ENCODE measurements around the gene MED31. TPM values are rescaled to one million over a fixed set of nuclear protein-coding genes. Genes with fewer than 3 reads are reported as not detected.

MED31 gene
- total and polyA plus RNA-seq, 2 of the 4 experiments (the other 2 are of a cell fraction) = 5.6 to 11.6 TPM

DNA sequence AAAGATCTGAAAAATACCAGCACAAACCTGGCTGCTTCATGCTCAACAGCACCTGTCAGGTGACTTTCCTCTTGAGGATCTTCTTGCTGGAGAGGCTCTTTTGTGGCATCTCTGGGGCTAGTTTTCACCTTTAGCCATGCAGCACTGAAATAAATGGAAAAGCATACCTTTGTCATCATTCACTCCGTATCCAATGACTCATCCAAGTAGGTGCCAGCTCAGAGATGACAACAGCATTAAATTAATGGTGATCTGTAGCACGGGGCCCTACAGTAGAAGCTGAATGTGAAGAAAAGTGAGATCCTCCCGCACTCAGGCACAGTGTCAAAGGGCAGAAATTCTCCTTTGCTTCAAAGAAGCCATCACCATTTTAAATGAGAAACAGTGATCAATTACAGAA lies 43.1 kb downstream of the MED31 start:
- Histone ChIP-seq H2AK9ac (replicated peaks; ENCODE audit: low read depth, low read length, poor library complexity) (no peak overlapping the region), H4K8ac (ENCODE audit: low read depth in 2 of 2, low read length in 2 of 2) (no peak overlapping the region), H3K9me3 (ENCODE audit: control insufficient read depth, insufficient read depth, low read length) (no peaks in the 10 kb centered on the region), H2BK15ac (ENCODE audit: low read depth, low read length) (no peak overlapping the region), H3K18ac (ENCODE audit: low read depth, low read length) (no peak overlapping the region), H3K23ac (ENCODE audit: low read depth, low read length) (no peak overlapping the region), H2AK5ac (ENCODE audit: low read depth, low read length) (no peak overlapping the region), H2BK120ac (ENCODE audit: low read depth, low read length) (no peak overlapping the region), H3K9ac (ENCODE audit: low read depth, low read length) (no peak overlapping the region), H2AFZ (replicated peaks; ENCODE audit: low read length, poor library complexity) (no peak overlapping the region), H3K9me1 (ENCODE audit: insufficient read depth, low read length) (no peaks in the 10 kb centered on the region; the same call in 1 of the 2 replicates), H3K4me3 (ENCODE audit: insufficient read depth, low read depth, low read length) (no peak overlapping the region), H3K4ac (ENCODE audit: low read depth, low read length) (no peak overlapping the region), H3K14ac (replicated peaks; ENCODE audit: low read depth, low read length) (no peak overlapping the region), H3K27ac (ENCODE audit: insufficient read depth, low read length) (no peak overlapping the region), H4K5ac (ENCODE audit: low read depth, low read length) (no peak overlapping the region), H4K91ac (ENCODE audit: insufficient read depth, low read depth, low read length) (no peak overlapping the region), H4K20me1 (ENCODE audit: insufficient read depth, low read length) (0 out of 2 replicates have a peak, but pooled peaks cover under 1% of the 10 kb centered on the region), H3K27me3 (ENCODE audit: control insufficient read depth, insufficient read depth, low read length) (no peaks in the 10 kb centered on the region), H3K79me1 (ENCODE audit: low read depth in 1 of 2, low read length in 2 of 2) (peaks cover 13 to 22% of the 10 kb centered on the region in 2 experiments; a peak in 3 of 4 replicates), H3K36me3 (ENCODE audit: control insufficient read depth, insufficient read depth, low read length) (peaks cover 43% of the 10 kb centered on the region), H2BK20ac (ENCODE audit: low read depth, low read length) (no peak overlapping the region), H3K56ac (ENCODE audit: extremely low read depth, insufficient read depth, low read length) (no peak overlapping the region), H2BK5ac (ENCODE audit: low read depth, low read length, poor library complexity, severe bottlenecking) (no peak overlapping the region), H3K4me2 (ENCODE audit: low read depth, low read length) (no peak overlapping the region), H3K4me1 (ENCODE audit: control insufficient read depth, insufficient read depth, low read length) (no peaks in the 10 kb centered on the region; the same call in none of the 2 replicates)
- in situ Hi-C loops (cut with MboI; ENCODE audit: low sequenced_read_pairs) = no loop called here
- no peak for ATAC-seq (ENCODE audit: low read depth)
- dilution Hi-C loops (cut with HindIII; ENCODE audit: low sequenced_read_pairs, unreplicated experiment) = no loop called here
- ChIA-PET CTCF (interaction anchor here (0.8 to 1.3 kb wide), 2 partner anchors 16 to 35 kb away, joined by 3 to 5 read pairs; no protein-coding TSS in a partner anchor), POLR2A (ENCODE audit: unreplicated experiment) (no interaction called here)
- TF ChIP-seq POLR2A (IDR thresholded peaks at IDR 0.05; ENCODE audit: low read depth, low read length) (no peak), MAFK (IDR thresholded peaks at IDR 0.05; ENCODE audit: low read depth, low read length) (no peak), CTCF (conservative IDR thresholded peaks at IDR 0.05; ENCODE audit: low read depth, low read length) (no peak), RAD21 (IDR thresholded peaks at IDR 0.05; ENCODE audit: low read length) (no peak), FOS (IDR thresholded peaks at IDR 0.05; ENCODE audit: low read depth, low read length) (0 out of 2 replicates have a peak, but pooled peaks have one; percentile 18), USF2 (IDR thresholded peaks at IDR 0.05; ENCODE audit: low read depth, low read length) (no peak), CHD1 (IDR thresholded peaks at IDR 0.05; ENCODE audit: low read depth, low read length) (no peak), MAZ (IDR thresholded peaks at IDR 0.05; ENCODE audit: borderline replicate concordance, low read depth, low read length) (no peak), CEBPB (IDR thresholded peaks at IDR 0.05; ENCODE audit: low read depth, low read length) (no peak)
- DNase-seq = peak; percentile 41
- BruUV-seq (replicated peaks) = no TSS peak
- intact Hi-C loops (cut with micrococcal nuclease) = no loop called here
- WGBS, 2 experiments (ENCODE audit: extremely low coverage in 2 of 2, insufficient read length in 1 of 2) = no CpG with 5 or more reads among the region's 3 CpGs
